HG03108 (cell line): ENCODE results near the gene SDHD.
"Not testable (repeated sequence)": the region's sequence is repeated elsewhere in the genome, so short reads cannot be mapped to it uniquely, and the experiment has no call there.

Experiments
- ATAC-seq: cut with Tn5 transposase; IDR thresholded peaks from one replicate; pipeline ENCODE4 v1.9.1; 2021; ENCODE audit warnings: moderate library complexity; ENCODE audit not compliant: unreplicated experiment

The SDHD gene

DNA sequence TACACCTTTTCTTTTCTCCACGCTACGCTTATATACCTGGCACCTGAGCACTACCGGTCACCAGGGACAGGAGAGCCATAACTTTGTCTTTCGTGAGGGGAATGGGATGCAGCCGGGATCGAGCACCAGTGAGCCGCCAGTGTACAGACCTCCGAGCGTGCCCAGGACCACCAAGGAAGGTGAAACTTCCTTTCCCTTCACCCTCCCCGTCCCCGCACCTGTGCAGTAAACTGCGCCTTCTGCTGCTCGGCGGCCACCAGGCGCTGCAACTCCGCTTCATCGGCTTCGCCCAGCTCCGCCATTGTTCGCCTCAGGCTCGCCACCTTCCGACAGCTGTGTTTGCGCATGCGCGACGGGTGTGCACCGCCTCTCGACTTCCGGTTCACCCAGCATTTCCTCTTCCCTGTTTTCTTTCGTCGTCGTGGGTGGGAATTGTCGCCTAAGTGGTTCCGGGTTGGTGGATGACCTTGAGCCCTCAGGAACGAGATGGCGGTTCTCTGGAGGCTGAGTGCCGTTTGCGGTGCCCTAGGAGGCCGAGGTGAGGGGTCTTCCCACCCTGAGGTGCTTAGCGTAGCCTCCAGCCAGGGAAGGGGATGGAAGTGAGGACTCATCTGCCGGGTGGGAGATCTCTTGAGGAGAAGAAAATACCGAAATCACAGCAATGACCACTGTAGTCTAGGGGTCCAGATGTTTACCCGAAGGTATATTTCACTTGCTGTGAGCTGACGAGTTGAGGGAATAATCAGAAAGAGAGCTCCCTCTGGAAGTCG lies at the start of gene SDHD, which contains the start of gene TIMM8B:
TSS of gene SDHD (plus strand) at position 452 of the 770 bp plus-strand sequence. CDS start at position 487, 35 bp downstream.
TSS of gene TIMM8B (minus strand) at position 335 of the 770 bp plus-strand sequence. CDS start at position 302, 33 bp downstream.
- peak; percentile 90 for ATAC-seq

DNA sequence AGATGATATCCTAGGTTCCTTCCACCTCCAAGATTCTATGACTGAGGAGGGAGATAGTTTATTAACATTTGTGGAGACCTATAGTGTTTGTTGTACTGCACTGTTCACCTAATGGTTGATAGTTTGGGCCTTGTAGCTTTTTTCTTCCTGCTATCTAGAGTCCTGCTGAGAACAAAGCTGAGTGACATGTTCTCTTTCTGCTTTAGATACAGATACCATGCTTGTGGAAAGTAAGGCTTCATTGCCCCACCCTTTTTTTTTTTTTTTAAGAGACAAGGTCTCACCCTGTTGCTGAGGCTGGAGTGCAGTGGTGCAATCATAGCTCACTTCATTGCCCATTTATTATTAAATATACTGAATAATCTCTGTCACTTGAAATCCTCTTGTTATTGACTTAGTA lies 49.1 kb upstream of the SDHD start:
- ATAC-seq = no peak

DNA sequence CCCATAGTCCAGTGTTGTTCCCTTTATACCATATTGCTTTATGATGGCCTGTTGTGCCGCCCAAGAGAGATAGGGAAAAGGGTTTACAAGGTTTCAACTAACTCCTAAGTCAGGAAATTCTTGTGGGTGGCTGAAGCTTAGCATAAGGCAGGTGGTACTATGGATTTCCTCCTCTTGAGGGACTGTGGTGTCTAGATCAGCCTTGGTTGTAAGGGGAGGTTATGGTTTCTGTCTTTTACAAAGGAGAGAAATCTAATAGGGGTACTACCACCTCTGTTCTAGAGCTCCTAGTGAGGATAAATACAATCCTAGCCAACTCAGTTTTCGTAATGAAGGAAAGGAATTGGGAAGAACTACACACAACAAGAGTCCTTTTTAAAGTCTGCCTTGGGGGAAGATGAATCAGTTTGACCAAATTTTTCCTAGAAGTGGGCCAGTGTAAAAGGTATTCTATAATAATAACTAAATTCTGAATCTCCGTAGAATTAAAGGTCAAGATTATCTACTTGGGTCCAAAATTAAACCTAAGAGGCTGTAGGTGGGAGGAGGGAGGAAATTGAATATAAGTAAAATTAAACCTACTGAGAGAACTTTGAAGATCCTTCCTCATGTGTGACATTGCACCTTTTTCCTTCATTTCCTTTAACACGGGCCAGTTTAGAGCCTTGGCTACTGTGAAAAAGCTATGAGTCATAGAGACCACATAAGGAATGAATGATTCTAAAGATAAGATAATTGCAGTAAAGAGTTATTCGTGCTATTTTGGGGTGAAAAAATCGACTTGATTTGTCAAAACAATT lies 44.3 kb upstream of the SDHD start:
- ATAC-seq = no peak

DNA sequence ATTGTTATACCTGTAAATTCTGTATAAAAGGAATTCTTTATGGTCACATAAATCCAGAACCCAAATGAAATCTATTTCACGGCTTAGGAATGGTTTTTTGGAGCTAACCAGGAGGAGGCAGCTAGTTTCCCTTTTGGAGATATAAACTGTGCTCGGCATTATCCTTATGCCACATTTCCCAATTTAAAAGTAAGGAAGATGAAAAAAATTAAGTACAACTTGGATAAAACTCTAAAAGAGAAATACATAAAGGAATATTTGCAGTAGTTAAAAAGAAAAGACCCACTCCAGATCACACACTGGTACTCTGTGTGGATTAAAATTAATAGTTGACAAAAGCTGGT lies 43.7 kb upstream of the SDHD start:
- no peak for ATAC-seq

DNA sequence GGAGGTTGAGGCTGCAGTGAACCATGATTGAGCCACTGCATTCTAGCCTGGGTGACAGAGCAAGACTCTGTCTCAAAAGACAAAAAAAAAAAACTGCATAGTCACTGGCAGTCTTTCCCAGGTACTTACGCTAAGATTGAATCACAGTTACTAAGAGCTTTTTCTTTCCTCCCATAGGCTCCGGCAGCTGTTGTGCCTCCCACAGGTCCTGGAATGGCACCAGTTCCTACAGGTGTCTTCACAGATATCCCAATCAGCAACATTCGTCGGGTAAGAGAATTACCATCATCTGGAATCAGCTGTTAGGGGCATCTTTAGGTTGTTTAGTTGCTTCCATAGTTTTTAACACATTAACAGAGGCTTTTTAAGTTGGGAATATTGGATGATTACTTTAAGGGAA lies 41.7 kb upstream of the SDHD start:
- ATAC-seq = no peak

DNA sequence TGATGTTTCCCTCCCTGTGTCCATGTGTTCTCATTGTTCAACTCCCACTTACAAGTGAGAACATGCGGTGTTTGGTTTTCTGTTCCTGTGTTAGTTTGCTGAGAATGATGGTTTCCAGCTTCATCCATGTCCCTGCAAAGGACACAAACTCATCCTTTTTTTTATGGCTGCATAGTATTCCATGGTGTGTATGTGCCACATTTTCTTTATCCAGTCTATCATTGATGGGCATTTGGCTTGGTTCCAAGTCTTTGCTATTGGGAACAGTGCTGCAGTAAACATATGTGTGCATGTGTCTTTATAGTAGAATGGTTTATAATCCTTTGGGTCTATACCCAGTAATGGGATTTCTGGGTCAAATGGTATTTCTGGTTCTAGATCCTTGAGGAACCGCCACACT lies 40.0 kb upstream of the SDHD start:
- ATAC-seq = not testable (repeated sequence)

DNA sequence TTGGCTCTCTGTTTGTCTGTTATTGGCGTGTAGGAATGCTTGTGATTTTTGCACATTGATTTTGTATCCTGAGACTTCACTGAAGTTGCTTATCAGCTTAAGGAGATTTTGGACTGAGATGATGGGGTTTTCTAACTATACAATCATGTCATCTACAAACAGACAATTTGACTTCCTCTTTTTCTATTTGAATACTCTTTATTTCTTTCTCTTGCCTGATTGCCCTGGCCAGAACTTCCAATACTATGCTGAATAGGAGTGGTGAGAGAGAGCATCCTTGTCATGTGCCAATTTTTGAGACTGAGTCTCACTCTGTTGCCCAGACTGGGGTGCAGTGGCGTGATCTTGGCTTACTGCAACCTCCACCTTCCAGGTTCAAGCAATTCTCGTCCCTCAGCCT lies 38.4 kb upstream of the SDHD start:
- not testable (repeated sequence) for ATAC-seq

DNA sequence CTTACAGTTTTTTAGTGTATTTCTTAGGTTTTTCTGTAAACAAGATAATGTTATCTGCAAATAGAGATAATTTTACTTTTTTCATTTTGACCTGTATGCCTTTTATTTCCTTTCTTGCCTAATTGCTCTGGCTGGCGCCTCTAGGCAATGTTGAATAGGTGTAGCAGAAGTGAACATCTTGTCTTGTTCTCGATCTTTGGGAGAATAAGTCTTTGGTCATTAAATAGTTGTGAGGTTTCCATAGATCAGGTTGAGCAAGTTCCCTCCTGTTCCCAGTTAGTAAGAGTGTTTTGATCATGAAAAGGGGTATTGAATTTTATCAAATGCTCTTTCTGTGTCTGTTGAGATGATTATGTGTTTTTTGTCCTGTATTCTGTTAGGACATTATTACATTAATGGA lies 36.9 kb upstream of the SDHD start:
- no peak for ATAC-seq

DNA sequence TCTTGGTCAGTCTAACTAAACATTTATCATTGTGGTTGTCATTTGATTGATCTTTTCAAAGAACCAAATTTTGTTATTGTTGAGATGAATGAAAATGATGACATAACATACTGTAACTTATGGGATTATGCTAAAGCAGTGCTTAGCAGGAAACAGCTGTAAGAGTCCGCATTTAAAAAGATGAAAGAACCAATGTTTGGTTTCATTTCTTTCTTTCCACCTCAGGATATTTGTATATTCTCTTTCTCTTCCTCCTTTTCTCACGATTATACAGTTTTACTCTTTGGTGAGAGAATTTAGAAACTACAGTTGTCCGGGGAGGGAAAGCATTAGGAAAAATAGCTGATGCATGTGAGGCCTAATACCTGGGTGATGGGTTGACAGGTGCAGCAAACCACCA lies 36.0 kb upstream of the SDHD start:
- peak; percentile 60 for ATAC-seq

DNA sequence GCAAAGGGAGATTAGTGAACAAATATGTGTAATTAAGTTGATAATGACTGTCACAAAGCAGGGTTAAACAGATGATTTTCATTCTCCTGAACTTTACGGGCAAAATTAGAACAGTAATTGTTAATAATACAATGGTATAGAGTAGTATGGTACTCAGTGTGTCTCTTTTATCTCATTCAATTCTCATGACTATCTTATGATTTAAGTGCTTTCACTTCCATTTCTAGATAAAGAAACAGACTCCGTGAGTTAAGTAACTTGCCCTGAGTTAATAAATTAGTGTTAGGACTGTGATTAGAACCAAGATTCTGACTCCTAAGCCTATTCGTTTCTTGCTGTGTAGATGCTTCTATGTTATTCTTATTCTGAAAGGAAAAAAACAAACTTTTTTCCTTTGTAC lies 34.9 kb upstream of the SDHD start:
- ATAC-seq = peak; percentile 48

DNA sequence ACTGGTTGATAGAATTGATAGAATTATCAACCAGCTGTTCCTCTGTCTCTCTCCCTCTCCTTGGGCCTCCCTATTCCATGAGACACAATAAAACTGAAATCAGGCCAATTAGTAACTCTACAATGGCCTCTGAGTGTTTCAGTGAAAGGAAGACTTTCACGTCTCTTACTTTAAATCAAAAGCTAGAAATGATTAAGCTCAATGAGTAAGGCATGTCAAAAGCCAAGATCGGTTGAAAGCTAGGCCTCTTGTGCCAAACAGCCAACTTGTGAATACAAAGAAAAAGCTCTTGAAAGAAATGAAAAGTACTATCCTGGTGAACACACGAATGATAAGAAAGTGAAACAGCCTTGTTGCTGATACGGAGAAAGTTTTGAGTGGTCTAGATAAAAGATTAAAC lies 29.5 kb upstream of the SDHD start:
- ATAC-seq = no peak

DNA sequence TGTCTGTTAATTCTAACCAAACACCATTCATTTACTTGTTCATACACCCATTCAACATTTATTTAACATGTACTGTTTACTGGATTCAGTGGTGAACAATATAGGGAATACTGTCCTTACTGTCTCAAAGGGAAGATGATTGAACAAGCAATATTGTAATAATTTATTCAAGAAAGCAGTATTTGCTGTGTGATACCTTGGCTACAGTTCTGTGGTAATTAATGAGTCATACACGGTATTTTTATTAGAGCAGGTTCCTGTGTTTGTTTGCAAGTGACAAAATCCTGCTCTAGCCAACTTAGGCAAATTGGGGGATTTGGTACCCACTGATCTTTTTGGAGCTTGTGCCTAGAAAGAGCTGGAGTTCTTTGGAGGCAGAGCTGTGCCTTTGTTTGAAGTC lies 28.6 kb upstream of the SDHD start:
- no peak for ATAC-seq

DNA sequence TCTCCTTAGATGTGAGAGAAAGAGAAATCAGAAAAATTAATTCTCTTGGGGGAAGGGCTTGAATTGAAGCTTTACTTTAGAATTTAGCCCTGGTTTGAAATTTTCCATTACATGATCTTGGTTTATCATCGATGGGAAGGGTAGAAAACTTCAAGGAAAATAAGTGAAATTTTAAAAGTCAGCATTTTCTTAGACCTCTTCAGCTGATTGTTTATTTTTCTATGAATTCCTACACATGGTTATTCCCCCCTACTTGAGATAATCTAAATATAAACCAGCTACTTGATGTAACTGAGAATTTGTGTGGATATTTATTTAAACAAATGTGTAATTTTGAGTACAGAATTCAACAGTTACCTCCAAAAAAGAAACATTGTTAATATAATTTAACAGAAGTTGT lies 23.8 kb upstream of the SDHD start:
- no peak for ATAC-seq

DNA sequence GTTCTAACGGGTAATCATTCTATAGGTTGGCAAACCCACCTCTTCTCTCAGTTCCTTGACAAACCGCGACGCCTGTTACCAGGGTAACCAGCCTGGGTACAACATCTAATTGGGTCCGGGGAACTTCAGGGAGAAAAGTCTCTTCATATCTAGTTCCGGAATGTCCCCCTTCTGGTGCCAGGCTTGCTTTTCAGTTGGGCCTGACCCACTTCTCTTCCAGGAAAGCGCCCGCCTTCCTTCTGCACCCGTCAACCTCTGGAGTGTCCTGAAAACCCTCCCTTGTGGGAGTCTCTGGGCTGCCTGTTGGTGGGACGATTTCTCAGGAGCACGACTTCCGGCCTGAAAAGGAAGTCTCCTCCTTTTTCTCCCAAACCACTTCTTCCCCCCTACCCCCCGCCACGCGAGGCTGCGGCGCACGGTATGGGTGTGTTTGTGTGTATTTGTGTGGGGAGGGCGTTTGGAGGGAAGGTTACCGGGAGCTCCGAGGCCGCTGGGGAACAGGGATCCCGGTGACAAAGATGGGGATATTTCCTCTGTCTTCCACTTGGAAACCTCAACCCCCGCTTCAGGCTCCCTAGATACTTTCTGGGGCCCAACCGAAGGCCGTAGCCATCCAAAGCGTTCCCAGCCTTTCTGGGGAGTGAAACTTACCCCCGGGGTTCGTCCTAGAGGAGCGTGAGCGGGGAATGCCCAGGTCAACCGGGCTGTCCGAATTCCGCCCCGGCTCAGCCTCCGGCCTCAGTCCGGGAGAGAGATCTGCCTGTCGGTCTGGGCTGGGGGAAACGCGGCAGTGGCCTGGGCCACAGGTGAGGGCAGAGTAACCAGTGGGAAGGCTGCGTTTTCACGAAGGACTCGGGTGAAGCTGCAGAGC lies 12.5 kb upstream of the SDHD start, which contains the start of the genes NKAPD1 and PIH1D2:
TSS of gene NKAPD1 (plus strand) at position 359 of the 871 bp plus-strand sequence. CDS start 1,276 bp downstream, outside the sequence.
TSS of gene PIH1D2 (minus strand) at position 77 of the 871 bp plus-strand sequence. CDS start 843 bp downstream, outside the sequence.
- peak; percentile 74 for ATAC-seq

DNA sequence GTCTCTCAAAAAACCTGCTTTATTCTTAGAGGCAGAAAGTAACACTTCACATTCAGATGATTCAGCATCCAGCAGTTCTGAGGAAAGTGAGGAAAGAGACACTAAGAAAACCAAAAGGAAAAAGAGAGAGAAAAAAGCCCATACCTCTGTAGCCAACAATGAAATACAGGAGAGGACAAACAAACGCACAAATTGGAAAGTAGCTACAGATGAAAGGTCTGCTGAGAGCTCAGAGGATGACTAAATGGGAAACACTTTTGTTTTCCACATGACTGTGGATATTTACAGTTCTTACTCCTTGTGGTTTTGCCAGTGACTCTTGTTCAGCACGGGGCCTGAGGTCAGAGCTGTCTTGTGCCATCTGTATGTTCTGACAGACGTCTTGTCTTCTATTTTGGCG lies 3.9 kb upstream of the SDHD start:
- no peak for ATAC-seq

DNA sequence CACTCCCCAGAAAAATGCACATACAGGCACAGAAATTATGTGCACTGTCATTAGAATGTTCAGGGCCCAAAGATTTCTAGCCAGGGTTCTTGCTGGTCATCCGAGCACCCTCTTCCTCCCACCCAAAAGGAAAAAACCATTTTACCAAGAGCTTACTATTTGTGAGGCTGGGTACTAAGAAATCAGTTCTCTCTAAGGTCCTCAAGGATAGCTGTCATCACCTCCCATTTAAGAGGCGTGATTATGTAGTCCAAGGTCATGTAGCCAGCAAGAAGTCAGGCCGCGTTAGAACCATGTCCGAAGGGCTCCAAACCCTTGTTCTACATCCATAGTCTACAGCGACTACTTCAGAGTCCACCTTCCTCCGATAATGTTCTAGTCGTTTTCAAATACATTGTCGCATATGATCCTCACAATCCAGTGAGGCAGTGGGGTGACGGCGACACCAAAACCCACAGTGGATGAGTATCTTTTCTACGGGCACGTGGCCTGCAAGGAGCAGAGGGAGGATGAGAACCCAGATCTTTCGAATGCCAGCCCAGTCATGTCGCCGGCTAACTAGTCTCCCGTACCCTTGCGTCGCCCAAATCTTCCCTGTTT lies 751 bp upstream of the SDHD start:
- ATAC-seq = peak; percentile 26

DNA sequence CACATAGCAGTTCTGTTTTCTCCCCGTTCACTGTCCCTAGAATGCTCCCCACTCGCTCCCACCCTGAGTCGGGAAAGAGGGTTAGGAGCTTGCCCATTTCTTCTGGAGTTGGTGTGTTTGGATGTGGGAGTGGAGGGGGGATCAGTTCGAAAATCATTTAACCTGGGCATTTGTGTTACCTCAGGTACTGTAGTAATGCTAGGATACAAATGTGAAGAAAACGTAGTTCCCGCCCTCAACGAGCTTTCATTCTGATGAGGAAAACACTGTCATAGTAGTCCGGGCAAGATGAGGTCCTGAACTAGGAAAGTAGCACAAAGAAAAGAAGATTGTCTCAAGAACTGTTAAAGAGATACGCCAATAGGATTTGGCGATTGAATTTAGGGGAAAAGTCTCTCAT lies 539 bp downstream of the SDHD start:
- no peak for ATAC-seq

DNA sequence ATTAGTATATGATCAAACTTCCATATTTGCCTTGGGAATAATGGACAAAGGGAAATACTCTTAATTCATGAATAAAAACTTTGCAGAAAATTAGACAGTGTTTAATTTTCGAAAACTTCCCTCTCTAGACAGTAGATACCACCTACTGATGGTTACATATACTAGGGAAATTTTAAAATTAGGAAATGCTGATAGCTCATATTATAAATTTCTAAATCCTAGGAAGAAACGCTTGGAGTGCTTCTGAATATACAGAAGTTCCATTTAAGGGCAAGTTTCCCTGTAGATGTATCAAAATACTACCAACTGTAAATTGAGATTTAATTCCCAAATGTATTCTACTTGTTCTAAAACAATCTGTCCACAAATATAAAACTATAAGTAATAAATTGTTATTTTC lies 8.6 kb downstream of the SDHD start:
- not testable (repeated sequence) for ATAC-seq

DNA sequence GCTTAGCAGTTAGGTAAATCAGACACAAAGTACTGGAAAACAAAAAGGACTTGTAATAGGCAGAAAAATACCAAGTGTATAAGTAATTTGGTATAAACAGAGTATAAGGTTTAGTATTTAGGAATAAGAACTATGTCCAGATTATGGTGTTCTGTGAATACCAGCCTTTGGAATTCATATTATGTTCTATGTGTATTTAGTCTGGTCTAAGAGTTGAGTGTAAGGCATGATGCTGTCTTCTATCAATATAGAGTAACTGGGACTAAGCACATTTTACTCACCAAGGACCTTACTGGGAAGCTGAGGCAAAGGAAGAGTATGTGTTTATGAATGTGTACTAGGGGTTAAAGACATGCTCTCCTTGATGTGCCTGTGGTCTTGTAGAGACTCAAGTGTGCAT lies 9.5 kb downstream of the SDHD start:
- ATAC-seq = no peak

DNA sequence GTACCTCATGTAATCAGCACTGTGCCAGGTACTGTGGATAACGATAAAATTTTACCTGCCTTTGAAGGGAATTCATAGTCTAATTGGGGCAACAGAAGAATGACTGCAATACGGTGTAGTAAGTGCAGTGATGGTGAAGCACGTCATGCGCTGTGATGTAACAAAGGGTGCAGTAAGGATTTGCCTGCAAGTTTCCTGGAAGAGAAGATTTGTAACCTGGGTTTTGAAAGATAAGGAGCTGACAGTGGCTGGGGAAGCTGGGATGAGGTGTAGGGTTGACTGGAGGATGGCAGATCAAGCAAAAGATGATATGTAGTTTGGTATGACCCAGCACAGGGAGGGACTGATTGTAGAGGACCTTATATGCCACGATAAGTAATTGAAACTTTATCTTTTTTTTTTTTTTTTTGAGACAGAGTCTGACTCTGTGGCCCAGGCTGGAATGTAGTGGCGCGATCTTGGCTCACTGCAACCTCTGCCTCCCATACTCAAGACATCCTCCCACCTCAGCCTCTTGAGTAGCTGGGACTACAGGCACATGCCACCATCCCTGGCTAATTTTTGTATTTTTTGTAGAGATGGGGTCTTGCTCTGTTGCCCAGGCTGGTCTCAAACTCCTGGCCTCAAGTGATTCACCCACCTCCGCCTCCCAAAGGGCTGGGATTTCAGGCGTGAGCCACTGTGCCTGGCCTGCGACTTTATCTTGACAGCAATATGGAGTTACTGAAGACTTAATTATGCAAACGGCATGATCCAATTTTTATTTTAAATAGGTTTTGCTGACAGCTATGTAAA lies 11.3 kb downstream of the SDHD start:
- no peak for ATAC-seq
